Astrocyte of the cerebellum (primary cell): ENCODE measurements around the gene MINDY4.

Source experiments
- DNase-seq: peaks from one replicate; pipeline ENCODE4 v3.0.0-alpha.2; 2011; ENCODE audit warnings: low read depth
- H3K4me3 ChIP-seq: 2 replicates; pipeline ENCODE4 v1.5.1; 2011; ENCODE audit warnings: mild to moderate bottlenecking, low read depth, low read length, moderate library complexity
- in situ Hi-C: cut with HindIII; loops from 2 replicates; pipeline ENCODE4 v1.10.0; 2017; ENCODE audit warnings: low sequenced_read_pairs
- TF ChIP-seq, protein P1 (sequence below): IDR thresholded peaks from 2 replicates; pipeline ENCODE4 v1.5.1; 2012; ENCODE audit warnings: low read length, low read depth, moderate library complexity, mild to moderate bottlenecking; ENCODE audit errors: missing control alignments

Gene MINDY4

DNA sequence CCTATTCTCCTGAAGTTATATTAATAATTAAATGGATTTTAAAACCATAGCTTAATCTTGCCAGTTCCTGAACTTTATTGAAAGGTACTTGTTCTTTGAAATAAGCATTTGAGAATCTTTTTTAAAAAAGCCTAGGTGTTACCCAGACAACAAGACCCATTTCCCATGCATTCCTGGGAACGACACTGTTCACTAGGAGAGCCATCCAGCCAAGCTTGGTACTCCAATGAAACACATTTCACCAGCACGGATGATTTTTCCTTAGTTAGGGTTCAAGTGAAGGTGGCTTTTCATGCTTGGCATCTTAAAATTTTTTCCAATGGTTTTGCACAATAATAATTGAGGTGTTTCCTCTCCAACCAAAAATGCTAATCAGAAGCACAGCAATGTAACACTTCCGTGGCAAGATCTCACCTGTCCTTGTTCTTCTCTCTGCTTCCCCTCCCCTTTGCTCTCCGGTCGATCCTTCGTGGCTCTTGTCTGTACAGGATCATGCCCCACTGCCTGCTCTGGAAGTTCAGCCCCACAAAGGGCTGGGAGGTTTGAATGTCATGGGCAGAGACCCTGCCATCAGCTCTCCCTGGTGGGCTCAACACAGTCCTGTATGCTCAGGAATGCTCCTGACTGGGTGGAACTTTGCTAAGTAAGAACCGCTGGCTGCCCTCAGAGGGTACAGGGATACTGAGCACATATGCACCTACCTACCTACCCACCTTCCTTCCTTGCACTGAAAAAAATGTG is 70.8 kb downstream of the MINDY4 start:
- DNase-seq = no peak
- in situ Hi-C loops = no loop called here
- TF ChIP-seq, protein P1, sequence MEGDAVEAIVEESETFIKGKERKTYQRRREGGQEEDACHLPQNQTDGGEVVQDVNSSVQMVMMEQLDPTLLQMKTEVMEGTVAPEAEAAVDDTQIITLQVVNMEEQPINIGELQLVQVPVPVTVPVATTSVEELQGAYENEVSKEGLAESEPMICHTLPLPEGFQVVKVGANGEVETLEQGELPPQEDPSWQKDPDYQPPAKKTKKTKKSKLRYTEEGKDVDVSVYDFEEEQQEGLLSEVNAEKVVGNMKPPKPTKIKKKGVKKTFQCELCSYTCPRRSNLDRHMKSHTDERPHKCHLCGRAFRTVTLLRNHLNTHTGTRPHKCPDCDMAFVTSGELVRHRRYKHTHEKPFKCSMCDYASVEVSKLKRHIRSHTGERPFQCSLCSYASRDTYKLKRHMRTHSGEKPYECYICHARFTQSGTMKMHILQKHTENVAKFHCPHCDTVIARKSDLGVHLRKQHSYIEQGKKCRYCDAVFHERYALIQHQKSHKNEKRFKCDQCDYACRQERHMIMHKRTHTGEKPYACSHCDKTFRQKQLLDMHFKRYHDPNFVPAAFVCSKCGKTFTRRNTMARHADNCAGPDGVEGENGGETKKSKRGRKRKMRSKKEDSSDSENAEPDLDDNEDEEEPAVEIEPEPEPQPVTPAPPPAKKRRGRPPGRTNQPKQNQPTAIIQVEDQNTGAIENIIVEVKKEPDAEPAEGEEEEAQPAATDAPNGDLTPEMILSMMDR = no peak
- H3K4me3 ChIP-seq = no peak overlapping the region

DNA sequence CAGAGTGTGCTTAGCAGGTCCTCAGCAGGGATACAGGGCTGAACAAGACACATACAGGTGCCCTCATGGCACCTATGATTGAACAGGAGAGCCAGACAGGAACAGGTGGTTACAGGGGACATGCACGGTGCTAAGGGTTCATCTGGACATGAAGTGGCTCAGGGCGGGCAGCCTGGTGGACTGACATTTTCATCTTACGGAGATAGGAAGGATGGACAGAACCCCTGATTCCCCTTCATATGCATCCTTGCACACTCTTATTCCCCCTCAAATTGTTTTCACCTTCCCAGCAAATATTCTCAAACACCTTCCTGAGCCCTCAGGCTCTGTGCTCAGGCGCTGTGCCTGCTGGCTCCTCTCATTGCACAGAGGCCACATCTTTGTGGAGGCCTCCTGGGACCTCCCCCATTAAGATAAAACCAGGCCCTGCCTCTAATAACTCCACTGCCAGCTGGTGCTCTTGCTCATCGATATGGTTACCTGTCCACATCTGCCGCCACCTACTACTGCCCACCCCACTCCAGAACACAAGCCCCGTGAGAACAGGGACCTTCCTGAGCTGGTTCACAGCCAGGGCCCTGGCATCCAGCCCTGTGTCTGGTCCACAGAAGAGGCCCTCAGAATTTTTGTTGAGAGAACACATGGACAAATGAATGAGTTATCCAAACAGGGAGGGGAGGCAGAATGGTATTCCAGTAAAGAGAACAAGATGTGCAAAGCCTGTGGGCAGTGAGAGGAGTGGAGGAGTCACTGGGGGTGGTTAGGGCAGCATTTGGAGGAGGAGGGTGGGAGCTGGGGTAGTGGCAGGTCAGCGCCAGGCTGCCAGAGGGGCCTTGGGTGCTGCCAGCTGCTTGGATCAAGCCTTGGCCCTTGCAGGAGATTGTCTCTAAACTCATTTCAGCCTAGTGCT is 71.6 kb downstream of the MINDY4 start:
- TF ChIP-seq, protein P1 = no peak
- in situ Hi-C loops = no loop called here
- no peak for DNase-seq

DNA sequence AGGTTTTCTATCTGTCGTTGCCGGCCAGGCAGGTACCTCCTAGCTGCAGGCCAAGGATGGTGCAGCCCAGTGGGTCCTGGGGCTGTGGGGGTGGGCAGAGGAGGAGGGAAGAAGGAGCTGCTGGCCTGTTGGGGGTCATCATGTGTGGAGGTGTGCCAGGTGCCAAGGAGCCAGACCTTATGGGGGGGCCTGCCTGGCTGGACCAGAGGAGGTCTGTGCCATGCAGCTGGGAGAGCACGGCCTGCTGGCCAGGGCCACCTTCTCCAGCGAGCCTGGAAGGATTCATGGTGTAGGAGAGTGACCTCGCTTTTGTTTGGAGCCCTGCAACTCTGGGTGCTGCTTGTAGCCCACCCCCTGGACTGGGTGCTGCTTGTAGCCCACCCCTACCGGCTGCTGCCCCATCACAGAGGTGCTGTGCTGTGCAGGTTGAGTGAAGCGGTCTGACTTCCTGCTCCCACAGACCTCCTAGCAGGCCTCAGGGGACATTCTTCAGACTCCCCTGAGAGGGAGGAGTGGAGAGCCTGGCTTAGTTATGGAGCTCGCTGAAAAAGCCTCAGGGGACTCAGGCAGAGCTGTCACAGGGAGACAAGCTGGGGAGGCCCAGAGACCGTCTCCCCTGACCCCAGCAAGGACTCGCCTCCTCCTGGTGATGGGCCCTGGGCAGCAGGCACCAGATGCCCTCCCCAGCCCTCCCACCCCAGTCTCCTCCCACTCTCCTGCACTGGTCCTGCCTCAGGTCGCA is 72.7 kb downstream of the MINDY4 start:
- in situ Hi-C loops = no loop called here
- TF ChIP-seq, protein P1 = no peak
- no peak overlapping the region for H3K4me3 ChIP-seq
- no peak for DNase-seq

More for the DNA sequence above, 71.6 kb downstream of the MINDY4 start:
- H3K4me3 ChIP-seq = no peak overlapping the region

DNA sequence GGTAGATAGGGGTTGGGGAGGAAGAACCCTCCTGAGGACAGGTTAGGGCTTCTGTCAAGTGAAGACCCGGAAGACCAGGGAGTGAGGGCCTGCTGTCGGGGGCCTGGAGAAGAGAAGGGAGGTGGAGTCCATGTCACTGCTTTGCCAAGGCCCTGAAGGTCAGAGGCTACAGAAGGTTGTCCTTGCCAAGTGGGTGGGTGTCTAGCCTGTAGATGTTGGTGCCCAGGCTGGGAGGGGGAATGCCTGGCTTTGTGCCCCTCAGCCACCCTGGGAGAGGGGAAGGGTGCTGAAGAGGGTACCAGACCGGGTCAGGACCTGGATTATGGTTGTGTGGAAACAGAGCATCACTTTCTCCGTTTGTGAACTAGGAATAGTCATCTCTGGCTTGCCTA is 73.3 kb downstream of the MINDY4 start:
- in situ Hi-C loops = no loop called here
- TF ChIP-seq, protein P1 = no peak
- DNase-seq = no peak
- H3K4me3 ChIP-seq = no peak overlapping the region

DNA sequence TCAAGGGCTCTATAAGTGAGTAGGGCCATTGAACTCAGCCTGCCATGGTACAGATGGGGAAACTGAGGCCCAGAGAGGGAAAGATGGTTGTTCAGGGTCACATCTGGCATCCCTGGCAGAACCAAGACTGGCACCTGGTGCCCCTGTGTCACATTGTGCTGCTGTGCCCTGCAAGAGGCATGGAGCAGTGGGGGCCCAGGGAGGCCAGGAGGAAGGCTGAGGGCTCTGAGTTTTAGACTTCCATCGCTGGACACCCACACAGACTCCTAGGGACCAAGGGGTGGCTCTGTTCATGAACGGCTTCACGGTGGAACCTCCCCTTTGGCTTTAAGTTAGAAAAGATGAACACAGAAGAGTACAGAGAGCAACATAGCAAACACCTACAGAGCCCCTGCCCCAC is 73.7 kb downstream of the MINDY4 start:
- TF ChIP-seq, protein P1 = no peak
- in situ Hi-C loops = no loop called here
- DNase-seq = no peak
- no peak overlapping the region for H3K4me3 ChIP-seq
